ENCODE results near the gene CRADD. TPM values are rescaled to one million over a fixed set of nuclear protein-coding genes. Genes with fewer than 3 reads are reported as not detected.
A peak's percentile ranks its signal among the peaks of the same experiment; 100 is the strongest.
"Not testable (repeated sequence)": the region's sequence is repeated elsewhere in the genome, so short reads cannot be mapped to it uniquely, and the experiment has no call there.

Gene CRADD
- total RNA-seq, 1 donor from 2014 or later = 9.1 TPM

GRCh38 chr12:93778306-93778705, 101.1 kb downstream of the CRADD start:
- H3K27ac Mint-ChIP-seq (ENCODE audit: unreplicated experiment) = peak overlapping the region; percentile 93
- no peaks in the 10 kb centered on the region for H3K27me3 Mint-ChIP-seq (ENCODE audit: low read depth)
- H3K4me3 Mint-ChIP-seq (ENCODE audit: unreplicated experiment) = peak overlapping the region; percentile 14
- H3K9me3 Mint-ChIP-seq (ENCODE audit: low read depth) = peaks cover 3% of the 10 kb centered on the region
- TF ChIP-seq CTCF (IDR thresholded peaks at IDR 0.05) = no peak
- no peak for DNase-seq (ENCODE audit: low spot score)
- no peaks in the 10 kb centered on the region for H3K36me3 Mint-ChIP-seq (ENCODE audit: low read depth)
- H3K4me1 Mint-ChIP-seq (ENCODE audit: low read depth) = peaks cover 54% of the 10 kb centered on the region

DNA sequence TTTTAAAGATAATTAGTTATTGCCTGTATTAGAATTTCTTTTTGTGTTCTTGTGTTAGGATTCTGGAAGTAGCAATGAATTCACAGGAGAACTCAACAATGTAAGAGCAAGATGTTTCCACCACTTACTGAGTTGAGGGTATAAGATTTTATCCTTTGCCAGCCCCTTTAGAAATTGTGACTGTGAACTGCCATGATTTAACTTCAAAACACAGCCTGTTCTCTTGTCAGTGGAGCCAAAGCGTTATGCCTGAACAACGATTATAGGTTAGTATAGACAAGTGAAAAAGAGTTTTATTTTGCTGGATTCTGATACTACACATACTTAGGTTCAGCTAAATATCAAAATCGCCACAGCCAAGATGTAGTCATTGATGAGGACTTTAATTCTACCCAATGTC, 101.6 kb downstream of the CRADD start:
- Mint-ChIP-seq H3K4me3 (ENCODE audit: unreplicated experiment) (peak overlapping the region; percentile 14), H3K36me3 (ENCODE audit: low read depth) (no peaks in the 10 kb centered on the region), H3K27ac (ENCODE audit: unreplicated experiment) (peak overlapping the region; percentile 93), H3K4me1 (ENCODE audit: low read depth) (peaks cover 53% of the 10 kb centered on the region), H3K27me3 (ENCODE audit: low read depth) (no peaks in the 10 kb centered on the region), H3K9me3 (ENCODE audit: low read depth) (peaks cover 3% of the 10 kb centered on the region)
- DNase-seq (ENCODE audit: low spot score) = no peak
- no peak for TF ChIP-seq CTCF (IDR thresholded peaks at IDR 0.05)

GRCh38 chr12:93780101-93780641, 103.0 kb downstream of the CRADD start:
- no peak for DNase-seq (ENCODE audit: low spot score)
- no peak overlapping the region for H3K4me3 Mint-ChIP-seq (ENCODE audit: unreplicated experiment)
- no peak for TF ChIP-seq CTCF (IDR thresholded peaks at IDR 0.05)
- H3K27ac Mint-ChIP-seq (ENCODE audit: unreplicated experiment) = no peak overlapping the region
- H3K27me3 Mint-ChIP-seq (ENCODE audit: low read depth) = no peaks in the 10 kb centered on the region
- no peaks in the 10 kb centered on the region for H3K36me3 Mint-ChIP-seq (ENCODE audit: low read depth)
- peaks cover 67% of the 10 kb centered on the region for H3K4me1 Mint-ChIP-seq (ENCODE audit: low read depth)
- H3K9me3 Mint-ChIP-seq (ENCODE audit: low read depth) = peaks cover 3% of the 10 kb centered on the region

DNA sequence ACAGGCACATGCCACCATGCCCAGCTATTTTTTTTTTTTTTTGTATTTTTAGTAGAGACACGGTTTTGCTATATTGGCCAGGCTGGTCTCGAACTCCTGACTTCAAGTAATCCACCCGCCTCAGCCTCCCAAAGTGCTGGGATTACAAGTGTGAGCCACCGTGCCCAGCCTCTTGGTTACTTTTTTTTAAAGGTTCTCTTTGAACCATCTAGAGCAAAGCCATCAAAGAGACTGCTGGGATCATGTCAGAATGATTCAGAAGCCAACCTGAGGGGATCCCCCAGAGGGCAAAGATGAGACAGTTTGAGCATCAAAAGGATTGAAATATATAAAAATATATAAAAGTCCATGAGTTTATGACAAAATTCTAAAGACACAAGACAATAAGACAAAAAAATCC, 103.7 kb downstream of the CRADD start:
- H3K27ac Mint-ChIP-seq (ENCODE audit: unreplicated experiment); DNase-seq (ENCODE audit: low spot score); H3K27me3 Mint-ChIP-seq (ENCODE audit: low read depth); H3K36me3 Mint-ChIP-seq (ENCODE audit: low read depth); H3K9me3 Mint-ChIP-seq (ENCODE audit: low read depth); H3K4me3 Mint-ChIP-seq (ENCODE audit: unreplicated experiment): not testable (repeated sequence)
- peaks cover 74% of the 10 kb centered on the region for H3K4me1 Mint-ChIP-seq (ENCODE audit: low read depth)

DNA sequence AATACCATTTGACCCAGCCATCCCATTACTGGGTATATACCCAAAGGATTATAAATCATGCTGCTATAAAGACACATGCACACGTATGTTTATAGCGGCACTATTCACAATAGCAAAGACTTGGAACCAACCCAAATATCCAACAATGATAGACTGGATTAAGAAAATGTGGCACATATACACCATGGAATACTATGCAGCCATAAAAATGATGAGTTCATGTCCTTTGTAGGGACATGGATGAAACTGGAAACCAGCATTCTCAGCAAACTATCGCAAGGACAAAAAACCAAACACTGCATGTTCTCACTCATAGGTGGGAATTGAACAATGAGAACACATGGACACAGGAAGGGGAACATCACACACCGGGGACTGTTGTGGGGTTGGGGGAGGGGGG, 104.8 kb downstream of the CRADD start:
- H3K9me3 Mint-ChIP-seq (ENCODE audit: low read depth); H3K4me3 Mint-ChIP-seq (ENCODE audit: unreplicated experiment); H3K36me3 Mint-ChIP-seq (ENCODE audit: low read depth); H3K27me3 Mint-ChIP-seq (ENCODE audit: low read depth); H3K27ac Mint-ChIP-seq (ENCODE audit: unreplicated experiment); DNase-seq (ENCODE audit: low spot score): not testable (repeated sequence)
- peaks cover 75% of the 10 kb centered on the region for H3K4me1 Mint-ChIP-seq (ENCODE audit: low read depth)

DNA sequence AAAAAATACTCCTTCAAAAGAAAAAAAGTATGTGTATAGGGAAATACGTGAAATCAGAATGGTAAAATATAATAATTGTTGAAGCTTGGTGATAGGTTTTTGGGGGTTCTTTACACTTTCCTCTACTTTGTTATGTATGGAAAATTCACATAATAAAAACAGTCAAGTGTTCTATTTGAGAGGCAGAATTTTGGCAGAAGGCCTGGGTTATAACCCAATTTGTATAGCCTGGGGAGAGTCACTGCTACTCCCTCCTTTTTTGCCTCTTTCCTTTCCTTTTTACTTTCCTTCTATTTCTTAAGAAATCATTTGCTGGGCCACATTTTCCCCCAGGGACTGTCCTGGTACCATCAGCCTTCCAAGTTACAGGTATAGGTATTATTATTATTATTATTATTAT, 105.7 kb downstream of the CRADD start:
- Mint-ChIP-seq H3K9me3 (ENCODE audit: low read depth) (peaks cover 3% of the 10 kb centered on the region), H3K27me3 (ENCODE audit: low read depth) (no peaks in the 10 kb centered on the region)

More for the DNA sequence above, 105.7 kb downstream of the CRADD start:
- Mint-ChIP-seq H3K4me1 (ENCODE audit: low read depth) (peaks cover 74% of the 10 kb centered on the region), H3K36me3 (ENCODE audit: low read depth) (no peaks in the 10 kb centered on the region), H3K4me3 (ENCODE audit: unreplicated experiment) (no peak overlapping the region), H3K27ac (ENCODE audit: unreplicated experiment) (no peak overlapping the region)
- TF ChIP-seq CTCF (IDR thresholded peaks at IDR 0.05) = no peak
- DNase-seq (ENCODE audit: low spot score) = no peak

All from chondrocyte (in vitro differentiated cells).